SH-SY5Y (cell line): ENCODE measurements around the gene ZNF274.

Source experiments
- GATA2 ChIP-seq: IDR thresholded peaks from 2 replicates; pipeline ENCODE4 v1.6.1; 2011; ENCODE audit warnings: mild to moderate bottlenecking, low read depth, low read length
- GATA3 ChIP-seq: IDR thresholded peaks from 2 replicates; pipeline ENCODE4 v1.6.1; 2011; ENCODE audit warnings: low read depth, mild to moderate bottlenecking, low read length, moderate library complexity

DNA sequence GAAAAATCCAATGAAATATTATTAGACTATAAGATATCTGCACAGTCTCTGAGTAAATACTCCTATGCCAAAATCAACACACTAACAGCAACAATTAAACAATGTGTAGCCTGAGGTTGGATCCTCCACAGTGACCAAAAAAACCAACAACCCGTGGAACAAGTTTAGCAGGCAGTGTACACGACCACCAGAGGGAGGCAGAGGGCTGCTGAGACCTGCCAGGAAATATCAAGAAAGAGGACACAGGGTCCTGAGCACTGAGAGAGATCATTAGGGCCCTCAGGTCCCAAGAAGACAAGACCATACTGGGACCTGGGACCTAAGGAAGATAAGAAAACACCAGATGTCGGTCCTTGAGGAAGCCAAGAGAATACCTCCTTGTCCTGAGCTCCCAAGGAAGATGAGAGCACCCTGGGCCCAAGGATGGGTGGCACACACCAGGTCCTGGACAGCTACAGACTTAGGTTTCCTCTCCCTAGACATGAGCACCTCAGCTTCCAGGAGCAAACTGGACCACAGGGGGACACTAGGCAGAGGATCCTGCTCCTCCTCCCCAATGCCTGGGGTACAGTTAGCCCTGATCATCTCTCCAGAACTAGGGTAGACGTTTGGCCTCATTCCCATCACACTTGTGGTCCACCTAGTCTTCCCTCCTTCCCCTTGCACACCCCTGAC is 822 bp upstream of the ZNF274 start:
- TF ChIP-seq GATA2 (no peak), GATA3 (no peak)
